NCI-H2107 (cell line): ENCODE results near the gene SLC1A4.
A peak's percentile ranks its signal among the peaks of the same experiment; 100 is the strongest.
"Not testable (repeated sequence)": the region's sequence is repeated elsewhere in the genome, so short reads cannot be mapped to it uniquely, and the experiment has no call there.

Experiments
- DNase-seq: peaks from one replicate; lab custom pipeline; 2025; lab: John Stamatoyannopoulos, UW

Gene SLC1A4

GRCh38 chr2:64966017-64966416 is 23.2 kb upstream of the SLC1A4 start:
- DNase-seq, result no peak

- no peak for DNase-seq
Measured at GRCh38 chr2:64966839-64967238, 22.4 kb upstream of the SLC1A4 start.

- no peak for DNase-seq
Measured at GRCh38 chr2:64967601-64968000, 21.6 kb upstream of the SLC1A4 start.

GRCh38 chr2:64969086-64969485 is 20.1 kb upstream of the SLC1A4 start:
- not testable (repeated sequence) for DNase-seq

- DNase-seq, result no peak
Measured at GRCh38 chr2:64970495-64970894, 18.7 kb upstream of the SLC1A4 start.

GRCh38 chr2:64972426-64972825 is 16.8 kb upstream of the SLC1A4 start:
- DNase-seq, result no peak

GRCh38 chr2:64972876-64973275 is 16.3 kb upstream of the SLC1A4 start:
- no peak for DNase-seq

GRCh38 chr2:64975232-64975821 is 13.9 kb upstream of the SLC1A4 start:
- DNase-seq, result no peak

- no peak for DNase-seq
Measured at GRCh38 chr2:64976276-64976675, 12.9 kb upstream of the SLC1A4 start.

GRCh38 chr2:64978514-64979268 is 10.5 kb upstream of the SLC1A4 start:
- no peak for DNase-seq

- peak; percentile 13 for DNase-seq
Measured at GRCh38 chr2:64979744-64980143, 9.5 kb upstream of the SLC1A4 start.

GRCh38 chr2:64980183-64980582 is 9.0 kb upstream of the SLC1A4 start:
- DNase-seq, result no peak

GRCh38 chr2:64982311-64982857 is 6.8 kb upstream of the SLC1A4 start:
- DNase-seq, result no peak

GRCh38 chr2:64982932-64983331 is 6.3 kb upstream of the SLC1A4 start:
- no peak for DNase-seq

GRCh38 chr2:64985447-64985846 is 3.8 kb upstream of the SLC1A4 start:
- no peak for DNase-seq

- DNase-seq, result no peak
Measured at GRCh38 chr2:64987001-64987955, 1.9 kb upstream of the SLC1A4 start.

- peak; percentile 54 for DNase-seq
Measured at GRCh38 chr2:64987956-64988419, 1.2 kb upstream of the SLC1A4 start.

- peak; percentile 42 for DNase-seq
Measured at GRCh38 chr2:64988420-64989125, 626 bp upstream of the SLC1A4 start.

GRCh38 chr2:64989982-64990614 is 899 bp downstream of the SLC1A4 start:
- DNase-seq, result no peak

- DNase-seq, result no peak
Measured at GRCh38 chr2:64990876-64991275, 1.7 kb downstream of the SLC1A4 start.

GRCh38 chr2:64992218-64992617 is 3.0 kb downstream of the SLC1A4 start:
- no peak for DNase-seq
